SK-N-SH (cell line): Measurements from ENCODE around the gene KCTD15. TPM values are rescaled to one million over a fixed set of nuclear protein-coding genes. Genes with fewer than 3 reads are reported as not detected.

Experiments
- CTCF ChIA-PET: fragments of 300-600, 350-600 bp; formaldehyde crosslinking; extraction: SDS; loops from one replicate; lab custom pipeline; 2021; lab: Yijun Ruan, JAX
- POLR2A ChIA-PET: fragments of 350-600 bp; sonication (Branson Sonifier 250); formaldehyde crosslinking; extraction: SDS; loops from one replicate; lab custom pipeline; 2020; ENCODE audit warnings: antibody characterized with exemption, inconsistent platforms; lab: Yijun Ruan, JAX
- DNase-seq: peaks from one replicate; pipeline ENCODE4 v3.0.0; 2012
- H2AFZ ChIP-seq: fragments of 200-600 bp; sonication (generic); 2 replicates; pipeline ENCODE4 v1.8.1; 2016; ENCODE audit warnings: antibody characterized with exemption, mild to moderate bottlenecking, low read depth
- H3F3A ChIP-seq: fragments of 200-600 bp; sonication (generic); replicated peaks from 2 replicates; pipeline ENCODE3; 2016; ENCODE audit warnings: antibody characterized with exemption, mild to moderate bottlenecking; ENCODE audit not compliant: insufficient read depth
- H3K27ac ChIP-seq, 2 experiments: fragments of 200-500 bp in 1 of 2; fragments of 200-600 bp in 1 of 2; sonication (Bioruptor generic) in 1 of 2; sonication (generic), shearing (Covaris generic) in 1 of 2; 2 replicates each; pipeline versions ENCODE4 v1.5.1 to v1.6.1; 2014 to 2016; ENCODE audit warnings: low read depth in 2 of 2, inconsistent platforms in 1 of 2, low read length in 1 of 2, mild to moderate bottlenecking in 1 of 2, mixed read lengths in 1 of 2
- H3K27me3 ChIP-seq: fragments of 200-600 bp; sonication (generic), shearing (Covaris generic); 2 replicates; pipeline ENCODE4 v1.6.1; 2016; ENCODE audit warnings: mixed run types; ENCODE audit not compliant: insufficient read depth
- H3K36me3 ChIP-seq, 2 experiments: fragments of 200-500 bp in 1 of 2; fragments of 200-600 bp in 1 of 2; sonication (Bioruptor generic) in 1 of 2; sonication (generic) in 1 of 2; replicated peaks in 1 of 2; 2 replicates each; pipeline versions ENCODE3 to v1.5.1; 2014 to 2016; ENCODE audit warnings: low read length in 1 of 2, mild to moderate bottlenecking in 1 of 2; ENCODE audit not compliant: insufficient read depth in 2 of 2, control insufficient read depth in 1 of 2
- H3K4me1 ChIP-seq, 2 experiments: fragments of 200-500 bp in 1 of 2; fragments of 200-600 bp in 1 of 2; sonication (Bioruptor generic) in 1 of 2; sonication (generic), shearing (Covaris generic) in 1 of 2; 2 replicates each; pipeline versions ENCODE4 v1.5.1 to v1.6.1; 2014 to 2016; ENCODE audit warnings: low read depth in 1 of 2, low read length in 1 of 2, mixed run types in 1 of 2; ENCODE audit not compliant: insufficient read depth in 2 of 2, control insufficient read depth in 1 of 2
- H3K4me2 ChIP-seq: fragments of 200-600 bp; sonication (generic), shearing (Covaris generic); 2 replicates; pipeline ENCODE4 v1.6.1; 2017; ENCODE audit warnings: mixed run types
- H3K4me3 ChIP-seq, 2 experiments: fragments of 200-500 bp in 1 of 2; fragments of 200-600 bp in 1 of 2; sonication (Bioruptor generic) in 1 of 2; sonication (generic), shearing (Covaris generic) in 1 of 2; 2 replicates each; pipeline versions ENCODE4 v1.5.1 to v1.8.1; 2014 to 2016; ENCODE audit warnings: low read depth in 2 of 2, inconsistent platforms in 1 of 2, low read length in 1 of 2, mild to moderate bottlenecking in 1 of 2, mixed read lengths in 1 of 2, moderate library complexity in 1 of 2
- H3K79me2 ChIP-seq: fragments of 200-600 bp; sonication (generic); 2 replicates; pipeline ENCODE4 v1.8.1; 2017; ENCODE audit warnings: mild to moderate bottlenecking; ENCODE audit not compliant: insufficient read depth
- H3K9ac ChIP-seq: fragments of 200-600 bp; sonication (generic); 2 replicates; pipeline ENCODE4 v1.6.1; 2017; ENCODE audit warnings: mixed run types
- H3K9me2 ChIP-seq: fragments of 200-600 bp; sonication (generic); 2 replicates; pipeline ENCODE4 v1.6.1; 2017; ENCODE audit warnings: mixed run types
- H3K9me3 ChIP-seq: fragments of 200-600 bp; sonication (generic); 2 replicates; pipeline ENCODE4 v1.6.1; 2017; ENCODE audit warnings: mixed run types, mild to moderate bottlenecking, moderate library complexity
- H4K20me1 ChIP-seq: fragments of 200-600 bp; sonication (generic); 2 replicates; pipeline ENCODE4 v1.6.1; 2017; ENCODE audit warnings: mild to moderate bottlenecking, mixed run types; ENCODE audit not compliant: insufficient read depth
- ELF1 ChIP-seq: IDR thresholded peaks from 2 replicates; pipeline ENCODE4 v1.4.0; 2012
- EP300 ChIP-seq, 2 experiments: IDR thresholded peaks; 2 replicates each; pipeline versions ENCODE4 v1.4.0 to v1.6.1; 2012; ENCODE audit warnings: borderline replicate concordance in 1 of 2, low read depth in 1 of 2, low read length in 1 of 2
- EZH2phosphoT487 ChIP-seq: fragments of 200-600 bp; sonication (generic); IDR thresholded peaks from 2 replicates; pipeline ENCODE4 v1.6.1; 2017; ENCODE audit warnings: low read depth, mixed run types, mild to moderate bottlenecking, antibody characterized with exemption, moderate library complexity, borderline replicate concordance
- FOSL2 ChIP-seq: IDR thresholded peaks from 2 replicates; pipeline ENCODE4 v1.4.0; 2012; ENCODE audit warnings: low read depth, mild to moderate bottlenecking, moderate library complexity, borderline replicate concordance
- FOXJ3 ChIP-seq: sonication (generic); formaldehyde crosslinking; IDR thresholded peaks from 2 replicates; pipeline ENCODE4 v1.5.1; 2020; ENCODE audit warnings: mild to moderate bottlenecking, missing genetic modification reagents
- FOXM1 ChIP-seq: IDR thresholded peaks from 2 replicates; pipeline ENCODE4 v1.4.0; 2012; ENCODE audit warnings: low read depth, mild to moderate bottlenecking
- GABPA ChIP-seq: IDR thresholded peaks from 2 replicates; pipeline ENCODE4 v1.4.0; 2012; ENCODE audit warnings: low read depth, mild to moderate bottlenecking
- GATA2 ChIP-seq: sonication (generic); formaldehyde crosslinking; IDR thresholded peaks from 2 replicates; pipeline ENCODE4 v1.5.0; 2020; ENCODE audit warnings: mild to moderate bottlenecking, missing genetic modification reagents
- JUND ChIP-seq: IDR thresholded peaks from 2 replicates; pipeline ENCODE4 v1.4.0; 2012
- MXI1 ChIP-seq: IDR thresholded peaks from 2 replicates; pipeline ENCODE4 v1.6.1; 2012; ENCODE audit warnings: mild to moderate bottlenecking, low read depth, low read length, improper control_type of control experiment
- NFIC ChIP-seq: IDR thresholded peaks from 2 replicates; pipeline ENCODE4 v1.4.0; 2012; ENCODE audit warnings: borderline replicate concordance
- NRF1 ChIP-seq: IDR thresholded peaks from 2 replicates; pipeline ENCODE4 v1.6.1; 2012; ENCODE audit warnings: low read depth, mild to moderate bottlenecking, low read length
- POLR2AphosphoS5 ChIP-seq: IDR thresholded peaks from 2 replicates; pipeline ENCODE4 v1.6.1; 2012; ENCODE audit warnings: low read depth, low read length
- RAD21 ChIP-seq: IDR thresholded peaks from 2 replicates; pipeline ENCODE4 v1.6.1; 2012; ENCODE audit warnings: mild to moderate bottlenecking, low read length
- RFX5 ChIP-seq: IDR thresholded peaks from 2 replicates; pipeline ENCODE4 v1.6.1; 2012; ENCODE audit warnings: mild to moderate bottlenecking, improper control_type of control experiment, low read length
- RXRA ChIP-seq: IDR thresholded peaks from 2 replicates; pipeline ENCODE4 v1.4.0; 2012; ENCODE audit warnings: low read depth, mild to moderate bottlenecking, borderline replicate concordance
- SMC3 ChIP-seq: IDR thresholded peaks from 2 replicates; pipeline ENCODE4 v1.6.1; 2012; ENCODE audit warnings: low read depth, low read length, improper control_type of control experiment
- TCF12 ChIP-seq: IDR thresholded peaks from 2 replicates; pipeline ENCODE4 v1.4.0; 2012
- TEAD4 ChIP-seq: IDR thresholded peaks from 2 replicates; pipeline ENCODE4 v1.4.0; 2012; ENCODE audit warnings: mild to moderate bottlenecking, borderline replicate concordance; ENCODE audit not compliant: insufficient read depth
- YY1 ChIP-seq: IDR thresholded peaks from 2 replicates; pipeline ENCODE4 v1.4.0; 2012; ENCODE audit warnings: low read depth, mild to moderate bottlenecking
- WGBS: methylation state at CpG from one replicate; pipeline ENCODE4 v1.1.6; 2017; ENCODE audit warnings: low lambda C conversion rate; 5-methylcytosine and 5-hydroxymethylcytosine counted together
- polyA plus RNA-seq, 3 experiments: library from polyadenylated mRNA; depleted of rRNA; stranded (reverse); fragments of >200 nt; gene quantifications; 2 replicates each; pipeline ENCODE4 v1.2.3, GENCODE V29; 2012
- TF ChIP-seq, protein P1 (sequence below): fragments of 150-350 bp; IDR thresholded peaks from 2 replicates; pipeline ENCODE4 v1.6.1; 2016; ENCODE audit warnings: mild to moderate bottlenecking, low read depth, low read length
- TF ChIP-seq, protein P2 (sequence below): IDR thresholded peaks from 2 replicates; pipeline ENCODE4 v1.6.1; 2012; ENCODE audit warnings: mild to moderate bottlenecking, low read depth, low read length, moderate library complexity

Gene KCTD15
- polyA plus RNA-seq, 1 of the 3 experiments (the other 2 are of a cell fraction) = 15.5 TPM

DNA sequence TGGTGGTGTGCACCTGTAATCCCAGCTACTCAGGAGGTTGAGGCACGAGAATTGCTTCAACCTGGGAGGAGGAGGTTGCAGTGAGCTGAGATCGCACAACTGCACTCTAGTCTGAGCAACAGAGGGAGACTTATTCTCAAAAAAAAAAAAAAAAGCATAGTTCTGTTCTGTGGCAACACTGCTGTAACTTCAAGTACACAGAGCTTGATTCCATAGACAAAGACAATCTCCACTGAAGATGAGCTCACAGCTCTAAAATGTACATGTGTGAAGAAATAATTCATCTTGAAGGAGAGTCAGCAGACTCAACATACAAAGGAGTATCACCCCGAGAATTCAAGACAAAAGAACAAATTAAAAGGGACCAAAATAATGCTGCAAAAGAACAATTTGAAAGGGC, 47.8 kb downstream of the KCTD15 start:
- H3F3A ChIP-seq = no peaks in the 10 kb centered on the region

DNA sequence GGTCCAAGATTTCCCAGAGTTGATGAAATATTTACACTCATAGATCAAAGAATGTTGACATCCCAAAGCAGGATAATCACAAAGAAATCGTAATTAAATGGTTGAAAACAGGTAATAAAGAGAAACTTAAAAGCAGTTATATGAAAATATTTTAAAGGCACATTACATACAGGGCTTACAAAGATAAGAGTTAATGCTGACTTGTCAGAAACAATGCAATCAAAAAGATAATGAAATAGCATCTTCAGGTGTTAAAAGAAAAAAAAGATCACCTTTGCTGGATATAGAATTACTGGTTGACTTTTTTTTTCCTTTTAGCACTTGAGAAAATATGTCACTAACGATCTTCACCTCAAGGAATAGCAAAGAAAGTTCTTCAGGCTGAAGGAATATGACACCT, 48.8 kb downstream of the KCTD15 start:
- Histone ChIP-seq H3K9ac (no peak overlapping the region), H3K27ac (no peak overlapping the region), H2AFZ (no peak overlapping the region), H3K36me3 (no peaks in the 10 kb centered on the region), H3K4me3 (no peak overlapping the region), H4K20me1 (no peaks in the 10 kb centered on the region), H3F3A (no peaks in the 10 kb centered on the region), H3K4me1 (no peaks in the 10 kb centered on the region; a peak in 1 of 4 replicates), H3K9me3 (no peaks in the 10 kb centered on the region), H3K79me2 (no peaks in the 10 kb centered on the region), H3K27me3 (no peaks in the 10 kb centered on the region), H3K9me2 (no peaks in the 10 kb centered on the region), H3K4me2 (no peak overlapping the region)
- ChIA-PET CTCF (no interaction called here), POLR2A (no interaction called here)
- 10% methylated on average over 2 of the region's 2 CpGs for WGBS
- DNase-seq = no peak
- TF ChIP-seq FOXJ3 (no peak), NRF1 (no peak), RAD21 (no peak), TEAD4 (no peak), JUND (no peak), GABPA (no peak), NFIC (no peak), EZH2phosphoT487 (no peak), RXRA (no peak), YY1 (no peak), MXI1 (no peak), ELF1 (no peak), FOXM1 (no peak), RFX5 (no peak), SMC3 (no peak), POLR2AphosphoS5 (no peak)
- TF ChIP-seq, protein P1, sequence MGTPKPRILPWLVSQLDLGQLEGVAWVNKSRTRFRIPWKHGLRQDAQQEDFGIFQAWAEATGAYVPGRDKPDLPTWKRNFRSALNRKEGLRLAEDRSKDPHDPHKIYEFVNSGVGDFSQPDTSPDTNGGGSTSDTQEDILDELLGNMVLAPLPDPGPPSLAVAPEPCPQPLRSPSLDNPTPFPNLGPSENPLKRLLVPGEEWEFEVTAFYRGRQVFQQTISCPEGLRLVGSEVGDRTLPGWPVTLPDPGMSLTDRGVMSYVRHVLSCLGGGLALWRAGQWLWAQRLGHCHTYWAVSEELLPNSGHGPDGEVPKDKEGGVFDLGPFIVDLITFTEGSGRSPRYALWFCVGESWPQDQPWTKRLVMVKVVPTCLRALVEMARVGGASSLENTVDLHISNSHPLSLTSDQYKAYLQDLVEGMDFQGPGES = no peak
- TF ChIP-seq, protein P2, sequence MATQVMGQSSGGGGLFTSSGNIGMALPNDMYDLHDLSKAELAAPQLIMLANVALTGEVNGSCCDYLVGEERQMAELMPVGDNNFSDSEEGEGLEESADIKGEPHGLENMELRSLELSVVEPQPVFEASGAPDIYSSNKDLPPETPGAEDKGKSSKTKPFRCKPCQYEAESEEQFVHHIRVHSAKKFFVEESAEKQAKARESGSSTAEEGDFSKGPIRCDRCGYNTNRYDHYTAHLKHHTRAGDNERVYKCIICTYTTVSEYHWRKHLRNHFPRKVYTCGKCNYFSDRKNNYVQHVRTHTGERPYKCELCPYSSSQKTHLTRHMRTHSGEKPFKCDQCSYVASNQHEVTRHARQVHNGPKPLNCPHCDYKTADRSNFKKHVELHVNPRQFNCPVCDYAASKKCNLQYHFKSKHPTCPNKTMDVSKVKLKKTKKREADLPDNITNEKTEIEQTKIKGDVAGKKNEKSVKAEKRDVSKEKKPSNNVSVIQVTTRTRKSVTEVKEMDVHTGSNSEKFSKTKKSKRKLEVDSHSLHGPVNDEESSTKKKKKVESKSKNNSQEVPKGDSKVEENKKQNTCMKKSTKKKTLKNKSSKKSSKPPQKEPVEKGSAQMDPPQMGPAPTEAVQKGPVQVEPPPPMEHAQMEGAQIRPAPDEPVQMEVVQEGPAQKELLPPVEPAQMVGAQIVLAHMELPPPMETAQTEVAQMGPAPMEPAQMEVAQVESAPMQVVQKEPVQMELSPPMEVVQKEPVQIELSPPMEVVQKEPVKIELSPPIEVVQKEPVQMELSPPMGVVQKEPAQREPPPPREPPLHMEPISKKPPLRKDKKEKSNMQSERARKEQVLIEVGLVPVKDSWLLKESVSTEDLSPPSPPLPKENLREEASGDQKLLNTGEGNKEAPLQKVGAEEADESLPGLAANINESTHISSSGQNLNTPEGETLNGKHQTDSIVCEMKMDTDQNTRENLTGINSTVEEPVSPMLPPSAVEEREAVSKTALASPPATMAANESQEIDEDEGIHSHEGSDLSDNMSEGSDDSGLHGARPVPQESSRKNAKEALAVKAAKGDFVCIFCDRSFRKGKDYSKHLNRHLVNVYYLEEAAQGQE = no peak

More for the DNA sequence above, 47.8 kb downstream of the KCTD15 start:
- Histone ChIP-seq H3K27ac (no peak overlapping the region), H3K4me1 (no peaks in the 10 kb centered on the region; a peak in 1 of 4 replicates), H2AFZ (no peak overlapping the region), H3K4me3 (no peak overlapping the region), H3K9ac (no peak overlapping the region), H3K9me3 (no peaks in the 10 kb centered on the region), H3K79me2 (no peaks in the 10 kb centered on the region), H4K20me1 (no peaks in the 10 kb centered on the region), H3K9me2 (no peaks in the 10 kb centered on the region), H3K36me3 (no peaks in the 10 kb centered on the region), H3K27me3 (no peaks in the 10 kb centered on the region), H3K4me2 (no peak overlapping the region)
- CTCF ChIA-PET = interaction anchor here (1.0 kb wide), 1 partner anchor 50 kb away, joined by 3 read pairs; no protein-coding TSS in a partner anchor
- POLR2A ChIA-PET = no interaction called here
- WGBS = 33% methylated on average over 3 of the region's 3 CpGs
- DNase-seq = no peak
- no peak for TF ChIP-seq JUND
- TF ChIP-seq GATA2 (CRISPR knock-in tag) = no peak
- TF ChIP-seq MXI1 = no peak
- TF ChIP-seq FOSL2 = no peak
- no peak for TF ChIP-seq TCF12
- TF ChIP-seq EP300 (IDR thresholded peaks at IDR 0.05; ENCODE audit: borderline replicate concordance in 1 of 2, low read depth in 1 of 2, low read length in 1 of 2) = no peak
- no peak for TF ChIP-seq NRF1
